K562 (cell line): ENCODE data around the gene GLG1.
"Not testable (repeated sequence)": the region's sequence is repeated elsewhere in the genome, so short reads cannot be mapped to it uniquely, and the experiment has no call there.

Experiments
- CBFB ChIP-seq: sonication (generic); formaldehyde crosslinking; IDR thresholded peaks from 2 replicates; pipeline ENCODE4 v1.4.0; 2020; ENCODE audit warnings: mild to moderate bottlenecking, missing genetic modification reagents
- CTCF ChIP-seq, 3 experiments: IDR thresholded peaks in 2 of 3; conservative IDR thresholded peaks in 1 of 3; 2 replicates each; pipeline ENCODE4 v1.5.1; 2011 to 2012; ENCODE audit warnings: low read length in 3 of 3, mild to moderate bottlenecking in 3 of 3, control low read depth in 2 of 3, improper control_type of control experiment in 1 of 3, inconsistent platforms in 1 of 3, low read depth in 1 of 3, mixed read lengths in 1 of 3, moderate library complexity in 1 of 3; ENCODE audit not compliant: insufficient read depth in 2 of 3
- MAFG ChIP-seq: fragments of 450-650 bp; conservative IDR thresholded peaks from 2 replicates; pipeline ENCODE4 v1.6.1; 2016; ENCODE audit warnings: missing genetic modification characterization, missing compliant biosample characterization
- NONO ChIP-seq, 2 experiments: fragments of 200-400 bp in 1 of 2; fragments of 450-650 bp in 1 of 2; formaldehyde crosslinking in 1 of 2; IDR thresholded peaks; 2 replicates each; pipeline ENCODE4 v1.6.1; 2017; ENCODE audit warnings: low read depth in 2 of 2, mild to moderate bottlenecking in 2 of 2, moderate library complexity in 2 of 2, low read length in 1 of 2
- NR1H2 ChIP-seq: sonication (generic); formaldehyde crosslinking; IDR thresholded peaks from 2 replicates; pipeline ENCODE4 v1.4.0; 2020; ENCODE audit warnings: mild to moderate bottlenecking, missing genetic modification reagents
- PATZ1 ChIP-seq: fragments of 250-450 bp; sonication (Bioruptor Pico); IDR thresholded peaks from 2 replicates; pipeline ENCODE4 v1.5.0; 2020; ENCODE audit warnings: mild to moderate bottlenecking, borderline replicate concordance
- PKNOX1 ChIP-seq: fragments of 450-650 bp; IDR thresholded peaks from 2 replicates; pipeline ENCODE4 v1.6.1; 2016
- SIRT6 ChIP-seq: IDR thresholded peaks from one replicate; pipeline ENCODE4 v1.6.1; 2012; ENCODE audit warnings: low read depth, mild to moderate bottlenecking, control low read depth, inconsistent platforms, low read length, moderate library complexity
- SNIP1 ChIP-seq: fragments of 450-650 bp; IDR thresholded peaks from 2 replicates; pipeline ENCODE4 v1.7.1; 2017; ENCODE audit warnings: low read depth, mild to moderate bottlenecking
- SP1 ChIP-seq: sonication (generic); formaldehyde crosslinking; IDR thresholded peaks from 2 replicates; pipeline ENCODE4 v1.8.1; 2022; ENCODE audit warnings: mild to moderate bottlenecking, missing genetic modification reagents
- YBX1 ChIP-seq: fragments of 450-650 bp; IDR thresholded peaks from 2 replicates; pipeline ENCODE4 v1.7.1; 2016; ENCODE audit warnings: mild to moderate bottlenecking
- YY1 ChIP-seq, 3 experiments: IDR thresholded peaks; 2 replicates each; pipeline ENCODE4 v1.6.1; 2011; ENCODE audit warnings: low read length in 2 of 3, mild to moderate bottlenecking in 2 of 3, moderate library complexity in 2 of 3, borderline replicate concordance in 1 of 3, control low read depth in 1 of 3, low read depth in 1 of 3; ENCODE audit not compliant: insufficient read depth in 3 of 3, insufficient replicate concordance in 2 of 3, control insufficient read depth in 1 of 3, insufficient read length in 1 of 3; ENCODE audit errors: extremely low read depth in 1 of 3
- ZNF133 ChIP-seq: fragments of 250-450 bp; sonication (Bioruptor Pico); IDR thresholded peaks from 2 replicates; pipeline ENCODE4 v1.4.0; 2020; ENCODE audit warnings: mild to moderate bottlenecking

- TF ChIP-seq PATZ1 (CRISPR knock-in tag); SIRT6; MAFG (tag); CBFB; NR1H2; YBX1; SP1 (CRISPR knock-in tag); SNIP1; CTCF (IDR thresholded peaks at IDR 0.05 in 2 of 3, conservative IDR thresholded peaks at IDR 0.05 in 1 of 3; ENCODE audit: insufficient read depth in 2 of 3, low read depth in 1 of 3, low read length in 3 of 3); NONO (IDR thresholded peaks at IDR 0.05; ENCODE audit: low read depth in 2 of 2, low read length in 1 of 2); PKNOX1; ZNF133; YY1 (IDR thresholded peaks at IDR 0.05; ENCODE audit: borderline replicate concordance in 1 of 3, control insufficient read depth in 1 of 3, extremely low read depth in 1 of 3, insufficient read depth in 3 of 3, insufficient read length in 1 of 3, insufficient replicate concordance in 2 of 3, low read depth in 1 of 3, low read length in 2 of 3): not testable (repeated sequence)
Measured at GRCh38 chr16:74419811-74420210, 187.1 kb downstream of the GLG1 start.
